ENCODE data around the gene LEFTY1.
A peak's percentile ranks its signal among the peaks of the same experiment; 100 is the strongest.
"Not testable (repeated sequence)": the region's sequence is repeated elsewhere in the genome, so short reads cannot be mapped to it uniquely, and the experiment has no call there.

LEFTY1 gene, protein sequence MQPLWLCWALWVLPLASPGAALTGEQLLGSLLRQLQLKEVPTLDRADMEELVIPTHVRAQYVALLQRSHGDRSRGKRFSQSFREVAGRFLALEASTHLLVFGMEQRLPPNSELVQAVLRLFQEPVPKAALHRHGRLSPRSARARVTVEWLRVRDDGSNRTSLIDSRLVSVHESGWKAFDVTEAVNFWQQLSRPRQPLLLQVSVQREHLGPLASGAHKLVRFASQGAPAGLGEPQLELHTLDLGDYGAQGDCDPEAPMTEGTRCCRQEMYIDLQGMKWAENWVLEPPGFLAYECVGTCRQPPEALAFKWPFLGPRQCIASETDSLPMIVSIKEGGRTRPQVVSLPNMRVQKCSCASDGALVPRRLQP

DNA sequence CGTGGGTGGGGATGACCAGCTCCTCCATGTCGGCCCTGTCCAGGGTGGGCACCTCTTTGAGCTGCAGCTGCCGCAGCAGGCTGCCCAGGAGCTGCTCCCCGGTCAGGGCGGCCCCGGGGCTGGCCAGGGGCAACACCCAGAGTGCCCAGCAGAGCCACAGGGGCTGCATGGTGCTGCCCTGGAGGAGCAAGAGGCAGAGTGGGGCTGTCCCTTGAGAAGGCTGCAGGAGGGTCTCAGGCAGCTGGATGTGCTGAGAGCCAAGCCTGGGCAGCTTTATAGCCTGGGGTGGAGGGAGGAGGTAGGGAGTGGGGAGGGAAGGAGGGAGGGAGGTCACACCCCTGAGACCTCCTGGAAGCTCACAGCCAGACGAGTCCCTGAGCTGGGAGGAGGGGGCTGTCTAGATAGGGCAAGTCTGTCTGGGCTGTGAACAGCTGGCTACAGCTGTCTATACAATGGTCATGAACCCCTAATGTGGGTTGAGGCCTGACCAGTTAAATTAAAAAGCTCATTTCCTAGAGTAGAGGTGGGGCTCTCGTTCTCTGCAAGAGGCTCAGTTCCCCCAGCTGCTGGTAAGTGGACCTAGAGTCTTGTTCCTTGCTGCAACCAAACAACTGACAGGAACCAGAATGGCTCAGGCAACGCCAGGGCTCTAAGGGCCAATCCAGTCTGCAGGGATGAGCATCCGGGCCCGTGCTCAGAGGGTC lies at the start of gene LEFTY1:
Gene LEFTY1, minus strand, starts transcription at position 249 of the 704 bp plus-strand sequence. Its CDS starts 80 bp downstream, at position 169.
- DNase-seq (ENCODE audit: low spot score), result no peak

DNA sequence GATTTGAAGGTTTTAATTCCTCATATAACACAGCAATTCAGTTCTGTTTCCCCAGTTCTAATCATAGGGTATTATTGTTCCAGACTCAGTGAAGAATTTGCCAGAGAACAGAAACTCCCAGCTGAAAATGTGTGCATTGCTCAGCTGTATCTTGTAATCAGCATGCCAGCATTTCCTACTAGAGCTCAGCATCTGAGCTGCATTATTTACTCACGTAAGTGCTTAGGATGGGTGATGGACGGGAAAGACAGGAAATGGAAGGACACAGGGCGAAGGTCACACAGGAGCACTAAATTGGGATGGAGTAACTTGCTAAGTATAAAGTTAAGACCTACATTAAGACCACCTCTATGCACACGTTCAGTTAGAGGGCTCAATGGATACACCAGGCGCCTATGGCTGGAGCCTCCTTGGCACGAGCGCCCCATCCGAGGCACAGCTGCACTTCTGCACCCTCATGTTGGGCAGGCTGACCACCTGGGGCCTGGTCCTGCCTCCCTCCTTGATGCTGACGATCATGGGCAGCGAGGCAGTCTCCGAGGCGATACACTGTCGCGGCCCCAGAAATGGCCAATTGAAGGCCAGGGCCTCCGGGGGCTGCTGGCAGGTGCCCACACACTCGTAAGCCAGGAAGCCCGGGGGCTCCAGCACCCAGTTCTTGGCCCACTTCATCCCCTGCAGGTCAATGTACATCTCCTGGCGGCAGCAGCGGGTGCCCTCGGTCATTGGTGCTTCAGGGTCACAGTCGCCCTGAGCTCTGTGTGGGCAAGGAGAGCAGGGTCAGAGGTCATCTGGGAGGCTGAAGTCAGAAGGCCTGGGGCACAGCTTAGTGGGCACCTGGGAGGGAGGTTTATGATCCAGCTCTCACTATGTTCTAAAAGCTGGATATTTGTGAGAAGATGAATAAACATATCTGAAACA lies 48.4 kb upstream of the LEFTY1 start:
- DNase-seq (ENCODE audit: low spot score), result no peak

- DNase-seq (ENCODE audit: low spot score), result no peak
Measured at GRCh38 chr1:225936523-225936922, 47.6 kb upstream of the LEFTY1 start.

GRCh38 chr1:225936086-225936485 lies 47.1 kb upstream of the LEFTY1 start:
- not testable (repeated sequence) for DNase-seq (ENCODE audit: low spot score)

GRCh38 chr1:225934711-225935110 lies 45.8 kb upstream of the LEFTY1 start:
- DNase-seq (ENCODE audit: low spot score), result no peak

DNA sequence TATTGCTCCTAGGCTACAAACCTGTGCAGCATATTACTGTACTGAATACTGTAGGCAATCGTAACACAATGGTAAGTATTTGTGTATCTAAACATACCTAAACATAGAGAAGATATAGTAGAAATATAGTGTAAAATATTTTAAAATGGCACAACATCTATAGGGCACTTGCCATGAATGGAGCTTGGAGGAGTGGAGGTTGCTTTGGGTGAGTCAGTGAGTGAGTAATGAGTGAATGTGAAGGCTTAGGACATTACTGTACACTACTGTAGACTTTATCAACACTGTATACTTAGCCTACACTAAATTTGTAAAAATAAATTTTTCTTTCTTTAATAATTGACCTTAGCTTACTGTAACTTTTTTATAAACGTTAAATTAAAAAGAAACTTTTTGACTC lies 44.1 kb upstream of the LEFTY1 start:
- DNase-seq (ENCODE audit: low spot score), result no peak

DNA sequence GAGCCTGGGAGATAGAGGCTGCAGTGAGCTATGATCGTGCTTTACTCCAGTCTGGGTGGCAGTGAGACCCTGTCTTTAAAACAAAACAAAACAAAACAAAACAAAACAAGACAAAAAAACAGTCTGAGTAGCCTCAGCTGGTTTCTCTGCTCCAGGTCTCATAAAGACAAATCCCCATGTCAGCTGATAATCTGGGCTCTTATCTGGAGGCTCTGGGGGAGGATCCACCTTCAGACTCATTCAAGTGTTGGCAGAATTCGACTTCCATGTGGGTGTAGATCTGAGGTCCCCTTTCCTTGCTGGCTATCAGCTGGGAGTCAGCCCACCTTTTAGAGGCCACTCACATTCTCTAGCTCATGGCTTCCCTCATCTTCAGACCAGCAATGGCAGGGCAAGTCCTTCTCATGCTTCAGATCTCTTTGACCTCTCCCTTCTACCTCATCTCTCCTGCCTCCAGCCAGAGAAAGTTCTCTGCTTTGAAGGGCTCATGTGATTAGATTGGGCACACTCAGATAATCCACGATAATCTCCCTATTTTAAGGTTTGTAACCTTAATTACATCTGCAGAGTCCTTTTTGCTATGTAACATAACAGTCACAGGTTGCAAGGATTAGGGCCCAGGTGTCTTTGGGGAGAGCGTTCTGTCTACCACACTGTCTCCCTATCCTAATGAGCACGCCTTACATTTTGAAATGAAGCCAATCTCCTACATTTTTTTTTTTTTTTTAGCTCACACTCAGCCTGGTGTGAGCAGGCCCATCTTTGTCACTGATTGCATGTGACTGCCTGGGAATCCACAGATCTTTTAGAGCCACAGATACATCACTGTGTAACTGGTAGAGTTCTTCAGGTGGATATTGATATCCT lies 42.6 kb upstream of the LEFTY1 start:
- no peak for DNase-seq (ENCODE audit: low spot score)

- no peak for DNase-seq (ENCODE audit: low spot score)
Measured at GRCh38 chr1:225930566-225930965, 41.6 kb upstream of the LEFTY1 start.

DNA sequence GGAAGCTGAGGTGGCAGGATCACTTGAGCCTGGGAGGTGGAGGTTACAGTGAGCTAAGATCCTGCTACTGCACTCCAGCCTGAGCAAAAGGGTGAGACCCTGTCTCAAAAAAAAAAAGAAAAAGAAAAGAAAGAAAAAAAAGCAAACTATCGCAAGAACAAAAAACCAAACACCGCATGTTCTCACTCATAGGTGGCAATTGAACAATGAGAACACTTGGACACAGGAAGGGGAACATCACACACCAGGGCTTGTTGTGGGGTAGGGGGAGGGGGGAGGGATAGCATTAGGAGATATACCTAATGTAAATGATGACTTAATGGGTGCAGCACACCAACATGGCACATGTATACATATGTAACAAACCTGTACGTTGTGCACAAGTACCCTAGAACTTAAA lies 40.5 kb upstream of the LEFTY1 start:
- DNase-seq (ENCODE audit: low spot score), result not testable (repeated sequence)

DNA sequence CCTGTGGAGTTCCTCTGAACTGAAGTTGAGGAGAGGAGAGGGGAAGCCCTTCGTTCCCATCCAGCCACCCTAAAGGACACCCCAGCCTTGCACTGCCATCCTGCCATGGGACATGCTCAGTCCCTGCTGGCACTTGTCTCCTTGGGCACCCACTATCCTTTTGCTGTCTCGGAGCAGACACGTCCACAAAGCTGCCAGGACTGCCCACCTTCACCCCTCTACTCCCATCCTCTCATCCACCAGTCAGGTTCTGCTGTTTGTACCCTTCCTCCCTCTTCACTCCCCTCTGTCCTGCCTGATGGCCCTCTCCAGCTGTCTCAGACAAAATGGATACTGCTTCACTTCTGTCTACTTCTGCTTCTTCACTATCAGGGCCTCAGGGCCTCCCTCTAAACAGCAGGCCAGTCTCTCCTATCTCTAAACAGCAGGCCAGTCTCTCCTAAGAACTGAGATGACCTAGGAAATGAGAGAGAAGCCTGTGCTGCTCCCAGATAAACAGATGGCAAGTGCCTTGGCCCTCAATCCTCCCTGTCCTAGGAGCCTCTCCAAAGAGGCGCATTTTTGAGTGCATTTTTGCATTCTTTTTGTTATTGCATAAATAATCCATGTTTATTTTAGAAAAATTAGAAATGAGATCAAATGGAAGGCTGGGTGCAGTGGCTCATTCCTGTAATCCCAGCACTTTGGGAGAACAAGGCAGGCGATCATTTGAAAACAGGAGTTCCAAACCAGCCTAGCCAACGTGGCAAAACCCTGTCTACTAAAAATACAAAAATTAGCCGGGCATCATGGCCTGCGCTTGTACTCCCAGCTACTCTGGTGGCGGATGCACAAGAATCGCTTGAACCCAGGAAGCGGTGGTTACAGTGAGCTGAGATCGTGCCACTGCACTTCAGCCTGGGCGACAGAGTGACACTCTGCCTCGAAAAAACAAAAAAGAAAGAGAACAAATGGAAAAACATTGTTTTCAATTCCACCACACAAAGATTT lies 39.5 kb upstream of the LEFTY1 start:
- no peak for DNase-seq (ENCODE audit: low spot score)

- no peak for DNase-seq (ENCODE audit: low spot score)
Measured at GRCh38 chr1:225926551-225927113, 37.7 kb upstream of the LEFTY1 start.

- peak; percentile 95 for DNase-seq (ENCODE audit: low spot score)
Measured at GRCh38 chr1:225923692-225924555, 35.0 kb upstream of the LEFTY1 start, which contains the start of gene PYCR2. TSS of gene PYCR2 (minus strand) at chr1:225924250. CDS start at chr1:225924110, 140 bp downstream.

DNA sequence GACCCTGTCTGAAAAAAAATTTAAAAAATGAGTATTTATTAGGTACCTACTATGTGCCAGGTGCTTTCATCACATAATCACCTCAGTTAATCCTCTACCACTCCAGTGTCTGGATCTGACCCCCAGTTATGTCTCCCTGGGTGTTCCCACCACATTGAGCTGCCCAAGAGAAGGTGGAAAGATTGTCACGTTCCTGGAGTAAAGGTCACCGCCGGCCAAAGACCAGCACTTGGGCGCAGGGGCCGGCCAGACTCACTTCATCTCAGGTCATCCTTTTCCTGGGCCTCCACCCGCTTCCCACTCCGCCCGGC lies 34.4 kb upstream of the LEFTY1 start:
- DNase-seq (ENCODE audit: low spot score), result no peak

GRCh38 chr1:225921734-225922709 lies 33.1 kb upstream of the LEFTY1 start:
- no peak for DNase-seq (ENCODE audit: low spot score)

GRCh38 chr1:225919906-225920305 lies 31.0 kb upstream of the LEFTY1 start:
- peak; percentile 97 for DNase-seq (ENCODE audit: low spot score)

GRCh38 chr1:225918280-225918679 lies 29.3 kb upstream of the LEFTY1 start:
- DNase-seq (ENCODE audit: low spot score), result no peak

- no peak for DNase-seq (ENCODE audit: low spot score)
Measured at GRCh38 chr1:225917536-225917935, 28.6 kb upstream of the LEFTY1 start.

DNA sequence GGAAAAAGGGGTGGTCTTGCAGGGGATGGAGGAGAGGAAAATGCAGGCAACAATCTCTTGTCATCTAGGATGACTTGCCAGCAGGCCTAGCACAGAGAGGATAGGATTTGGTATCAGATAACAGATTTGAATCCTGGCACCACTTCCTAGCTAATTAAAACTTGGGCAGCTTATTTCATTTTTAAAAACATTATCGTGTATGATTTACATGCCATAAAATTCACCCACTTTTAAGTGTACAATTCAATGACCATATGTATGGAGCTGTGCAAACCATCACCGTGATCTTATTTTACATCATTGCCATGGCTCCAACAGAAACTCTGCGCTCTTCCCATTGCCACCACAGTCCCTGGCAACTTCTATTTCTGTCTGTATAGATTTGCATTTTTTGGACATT lies 28.2 kb upstream of the LEFTY1 start:
- no peak for DNase-seq (ENCODE audit: low spot score)
